ENCODE data around the gene RPL18A.
A peak's percentile ranks its signal among the peaks of the same experiment; 100 is the strongest.

RPL18A gene

DNA sequence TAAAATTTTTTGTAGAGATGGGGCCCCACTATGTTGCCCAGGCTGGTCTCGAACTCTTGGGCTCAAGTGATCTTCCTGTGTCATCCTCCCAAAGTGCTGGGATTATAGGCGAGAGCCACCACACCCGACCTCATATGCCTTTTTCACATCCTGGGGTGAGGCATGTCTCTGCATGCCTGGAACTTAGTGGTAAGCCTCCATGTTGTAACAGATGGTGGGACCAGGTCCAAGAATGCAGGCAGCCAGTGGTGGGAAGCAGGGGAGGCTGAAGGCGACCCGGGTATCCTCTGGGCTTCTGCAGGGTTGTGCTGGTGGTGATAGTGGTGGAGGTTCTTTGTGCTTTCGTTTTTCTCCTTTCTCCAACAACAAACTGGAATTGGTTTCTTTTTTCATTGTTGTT lies 43.0 kb downstream of the RPL18A start:
- FAIRE-seq (peak; percentile 36), DNase-seq (ENCODE audit: insufficient read length, low spot score) (peak; percentile 67)

- DNase-seq (ENCODE audit: insufficient read length, low spot score) (no peak), FAIRE-seq (no peak)
Measured at GRCh38 chr19:17908244-17908643, 48.5 kb downstream of the RPL18A start.

DNA sequence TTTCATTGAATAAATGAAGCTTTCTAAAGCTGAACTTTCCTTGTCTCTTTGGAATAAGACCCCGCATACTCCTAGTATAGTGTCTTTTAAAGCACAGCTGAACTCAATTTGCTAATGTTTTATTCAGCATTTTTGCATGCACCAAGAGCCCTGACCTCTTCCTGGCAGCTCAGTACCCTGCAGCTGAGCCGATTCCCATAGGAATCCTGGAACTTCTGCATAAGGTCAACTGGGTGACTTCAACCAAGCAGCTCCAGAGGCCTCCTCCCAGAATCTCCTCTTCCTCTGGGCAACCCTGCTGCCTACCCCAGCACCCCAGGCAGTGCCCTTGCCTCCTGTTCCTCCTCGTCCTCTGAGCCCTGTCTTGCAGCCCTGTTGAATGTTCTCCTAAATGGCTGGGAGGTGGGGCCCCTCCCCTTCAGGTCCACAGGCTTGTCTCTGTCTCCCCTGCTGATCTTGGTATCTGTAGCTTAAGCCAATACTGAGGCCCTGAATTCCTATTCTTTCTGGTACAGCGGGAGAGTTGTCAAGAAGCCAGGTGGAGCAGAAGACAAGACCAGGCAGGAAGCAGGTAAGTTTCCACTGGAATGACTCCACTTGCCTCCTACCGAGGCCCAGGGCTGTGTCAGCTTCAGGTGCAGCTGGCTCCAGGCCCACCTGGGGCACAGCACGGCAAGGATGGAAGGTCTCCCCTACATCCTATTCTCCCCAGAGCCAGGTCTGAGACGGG lies 49.5 kb downstream of the RPL18A start:
- no peak for FAIRE-seq
- DNase-seq (ENCODE audit: insufficient read length, low spot score) = no peak

GRCh38 chr19:17910791-17911360 lies 51.2 kb downstream of the RPL18A start:
- no peak for FAIRE-seq

More at GRCh38 chr19:17910791-17911360, 51.2 kb downstream of the RPL18A start:
- no peak for DNase-seq (ENCODE audit: insufficient read length, low spot score)
